GM12873 (cell line): ENCODE data around the gene ADGRD1.

Experiments used
- TF ChIP-seq, protein P1 (sequence below): IDR thresholded peaks from 2 replicates; pipeline ENCODE4 v1.5.1; 2012; ENCODE audit warnings: low read depth, mild to moderate bottlenecking, moderate library complexity, low read length, control low read depth; ENCODE audit not compliant: insufficient read depth; ENCODE audit errors: missing control alignments

ADGRD1 gene

DNA sequence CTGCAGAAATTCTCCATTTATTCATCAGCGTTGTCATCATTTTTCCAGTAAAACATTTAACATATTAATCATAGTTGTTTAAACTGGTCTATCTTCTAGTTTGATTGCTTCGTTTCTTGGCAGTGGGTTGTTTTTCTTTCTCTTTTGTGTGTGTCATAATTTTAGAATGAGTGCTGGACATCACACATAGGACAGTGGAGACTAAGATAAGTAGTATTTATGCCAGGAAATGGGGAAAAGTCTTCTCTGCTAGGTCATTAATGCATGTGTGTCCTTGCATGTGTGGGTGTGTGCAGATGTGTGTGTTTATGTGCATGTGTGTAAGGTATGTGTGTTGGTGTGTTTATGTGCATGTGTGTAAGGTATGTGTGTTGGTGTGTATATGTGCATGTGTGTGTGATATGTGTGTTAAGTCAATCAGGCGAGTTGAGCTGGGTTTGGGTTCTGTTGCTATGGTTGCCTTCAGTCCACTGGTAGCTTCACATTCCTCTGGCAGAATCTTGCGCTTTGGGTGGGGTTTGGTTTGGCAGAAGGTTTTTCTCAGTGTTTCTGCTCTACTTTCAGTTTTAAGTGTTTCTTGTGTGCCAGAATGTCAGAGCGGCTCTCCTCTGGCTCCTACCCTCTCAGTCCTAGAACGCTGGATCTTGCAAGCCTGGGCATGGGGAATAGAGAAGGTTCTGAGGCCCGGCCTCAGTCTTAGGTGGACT lies 7.8 kb upstream of the ADGRD1 start:
- TF ChIP-seq, protein P1, sequence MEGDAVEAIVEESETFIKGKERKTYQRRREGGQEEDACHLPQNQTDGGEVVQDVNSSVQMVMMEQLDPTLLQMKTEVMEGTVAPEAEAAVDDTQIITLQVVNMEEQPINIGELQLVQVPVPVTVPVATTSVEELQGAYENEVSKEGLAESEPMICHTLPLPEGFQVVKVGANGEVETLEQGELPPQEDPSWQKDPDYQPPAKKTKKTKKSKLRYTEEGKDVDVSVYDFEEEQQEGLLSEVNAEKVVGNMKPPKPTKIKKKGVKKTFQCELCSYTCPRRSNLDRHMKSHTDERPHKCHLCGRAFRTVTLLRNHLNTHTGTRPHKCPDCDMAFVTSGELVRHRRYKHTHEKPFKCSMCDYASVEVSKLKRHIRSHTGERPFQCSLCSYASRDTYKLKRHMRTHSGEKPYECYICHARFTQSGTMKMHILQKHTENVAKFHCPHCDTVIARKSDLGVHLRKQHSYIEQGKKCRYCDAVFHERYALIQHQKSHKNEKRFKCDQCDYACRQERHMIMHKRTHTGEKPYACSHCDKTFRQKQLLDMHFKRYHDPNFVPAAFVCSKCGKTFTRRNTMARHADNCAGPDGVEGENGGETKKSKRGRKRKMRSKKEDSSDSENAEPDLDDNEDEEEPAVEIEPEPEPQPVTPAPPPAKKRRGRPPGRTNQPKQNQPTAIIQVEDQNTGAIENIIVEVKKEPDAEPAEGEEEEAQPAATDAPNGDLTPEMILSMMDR = no peak

DNA sequence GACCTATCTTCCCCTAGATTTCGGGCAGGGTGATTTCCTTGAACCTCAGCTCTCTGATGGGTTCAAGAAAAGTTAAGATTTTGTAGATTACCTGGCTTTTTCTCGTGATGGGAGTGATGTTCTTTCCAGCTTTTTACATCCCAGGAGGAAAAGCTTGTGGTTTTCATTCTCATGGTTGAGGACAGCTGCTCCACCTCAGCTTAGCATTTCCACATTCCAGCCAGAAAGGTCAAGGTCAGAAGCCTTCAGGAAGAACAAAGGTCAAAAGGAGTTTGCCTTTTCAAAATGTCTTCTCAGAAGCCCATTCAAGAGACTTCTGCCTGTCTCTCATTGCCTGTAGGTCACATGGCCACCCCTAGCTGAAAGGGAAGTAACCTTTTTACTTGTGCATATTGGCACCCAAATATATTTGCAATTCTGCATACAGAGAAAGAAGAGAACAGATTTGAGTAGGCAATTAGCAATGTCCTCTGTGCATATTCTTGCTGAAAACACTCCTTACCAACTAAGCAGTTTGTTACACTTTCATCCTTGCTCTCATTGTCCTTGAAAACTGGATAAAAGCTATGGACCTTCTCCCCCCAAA lies 6.6 kb upstream of the ADGRD1 start:
- TF ChIP-seq, protein P1 = no peak

DNA sequence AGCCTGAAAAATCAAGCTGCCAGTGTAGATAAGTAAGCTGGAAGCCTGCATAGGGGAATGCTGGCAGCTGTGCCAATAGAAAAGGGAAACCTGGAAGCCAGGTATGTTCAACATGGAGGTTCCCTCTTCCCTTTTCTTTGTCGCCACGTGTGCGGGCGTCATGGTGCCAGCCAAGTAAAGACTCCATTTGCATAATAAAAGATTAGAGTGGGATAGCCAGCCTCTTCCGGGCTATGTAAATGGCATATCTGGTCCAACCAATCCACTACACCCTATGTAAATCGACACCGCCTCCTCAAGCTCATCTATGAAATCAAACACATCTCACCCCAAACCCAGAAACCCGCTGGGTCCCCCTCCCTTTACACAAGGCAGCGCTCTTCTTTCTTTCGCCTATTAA lies 5.6 kb upstream of the ADGRD1 start:
- TF ChIP-seq, protein P1 = no peak

DNA sequence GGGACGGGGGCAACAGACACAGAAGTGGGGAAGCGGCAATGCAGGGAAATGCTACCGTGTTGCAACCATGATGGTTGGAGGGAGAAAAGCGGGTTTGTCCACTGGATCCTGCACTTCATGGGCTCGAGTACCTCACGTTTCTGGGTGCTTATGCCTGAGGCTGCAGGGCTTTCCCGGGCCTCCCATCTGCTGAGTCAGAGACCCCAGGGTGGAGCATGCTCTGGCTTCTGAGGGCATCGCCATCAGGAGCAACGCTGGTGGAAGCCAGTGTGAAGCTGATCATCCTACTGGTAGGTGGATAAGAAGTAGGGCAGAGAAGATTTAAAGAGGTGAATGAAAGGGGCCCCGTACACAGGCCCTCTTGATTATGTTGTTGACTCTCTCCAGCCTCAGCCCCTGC lies 5.0 kb upstream of the ADGRD1 start:
- TF ChIP-seq, protein P1 = no peak

DNA sequence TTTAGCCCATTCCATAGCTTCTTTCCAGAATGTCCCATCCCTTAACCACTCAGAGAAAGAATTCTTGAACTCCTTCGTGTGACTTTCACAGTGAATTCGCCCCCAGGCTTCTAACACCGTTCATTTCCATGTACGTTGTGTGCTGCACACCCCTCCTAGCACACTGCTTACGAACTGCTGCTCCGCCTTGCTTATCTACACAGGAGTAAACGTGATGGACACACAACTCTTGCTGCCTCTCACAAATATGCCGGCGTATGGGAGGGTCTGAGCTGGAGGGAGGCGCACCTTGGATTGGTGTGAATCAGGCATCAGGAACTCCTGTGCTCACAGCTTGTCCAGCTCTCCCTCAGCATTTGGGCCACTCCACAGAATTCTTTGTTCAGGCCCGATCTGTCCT lies 3.9 kb upstream of the ADGRD1 start:
- TF ChIP-seq, protein P1 = no peak

DNA sequence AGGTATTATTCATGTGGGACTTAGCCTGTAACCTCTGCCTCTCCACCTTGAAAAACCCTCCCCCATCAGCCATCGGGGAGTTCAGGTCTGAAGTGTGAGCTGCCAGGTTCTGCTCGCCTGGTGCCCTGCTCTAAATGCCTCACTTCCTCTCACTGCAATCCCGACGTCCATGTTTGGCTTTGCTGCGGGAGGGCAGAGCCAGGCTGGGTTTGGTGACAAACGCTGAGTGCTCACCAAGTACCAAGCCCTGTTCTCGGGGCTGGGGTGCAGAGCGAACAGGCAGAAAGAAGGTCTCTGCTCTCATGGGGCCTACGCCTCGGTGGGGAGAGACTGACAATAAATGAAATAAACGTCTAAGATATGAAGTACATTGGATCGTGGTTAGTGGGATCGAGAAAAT lies 2.1 kb upstream of the ADGRD1 start:
- TF ChIP-seq, protein P1 = no peak

DNA sequence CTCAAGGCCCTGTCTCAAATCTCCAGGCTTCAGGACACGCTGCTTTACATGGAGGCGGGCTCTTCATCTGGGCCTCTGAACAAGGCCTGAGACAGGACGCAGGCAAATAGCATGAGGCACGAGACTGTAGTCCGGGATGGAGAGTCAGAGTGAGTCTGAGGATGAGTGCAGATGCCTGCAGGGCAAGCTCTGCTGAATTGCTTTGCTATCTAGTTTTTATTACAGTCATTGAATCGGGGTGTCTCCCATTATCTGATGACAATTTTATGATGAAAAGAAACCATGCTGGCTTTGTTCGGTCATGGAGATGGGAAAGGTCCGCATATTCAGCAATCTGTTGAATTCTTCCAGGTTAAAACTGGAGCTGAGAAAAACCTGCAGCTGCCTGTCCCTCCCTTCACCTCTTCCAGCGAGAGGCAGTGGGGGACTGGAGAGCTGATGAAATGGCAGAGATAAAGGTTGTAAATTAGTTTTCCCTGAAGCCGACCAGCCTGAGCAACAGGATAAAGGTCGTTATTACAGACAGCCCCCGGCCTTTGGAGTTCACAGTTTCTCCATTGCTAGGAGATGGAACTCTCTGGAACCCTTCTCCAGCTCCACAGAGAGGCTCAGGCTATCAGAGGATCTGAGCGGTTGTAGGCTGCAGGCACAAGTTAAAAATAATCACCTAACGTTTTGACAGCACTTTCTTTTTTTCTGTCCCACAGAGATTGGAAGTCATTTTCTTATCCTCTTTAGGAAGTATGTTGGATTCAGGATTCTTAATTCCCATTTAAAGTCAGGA lies 1.3 kb upstream of the ADGRD1 start:
- TF ChIP-seq, protein P1 = no peak
